ENCODE data around the gene IL23A.
"Not testable (repeated sequence)": the region's sequence is repeated elsewhere in the genome, so short reads cannot be mapped to it uniquely, and the experiment has no call there.

IL23A gene, protein sequence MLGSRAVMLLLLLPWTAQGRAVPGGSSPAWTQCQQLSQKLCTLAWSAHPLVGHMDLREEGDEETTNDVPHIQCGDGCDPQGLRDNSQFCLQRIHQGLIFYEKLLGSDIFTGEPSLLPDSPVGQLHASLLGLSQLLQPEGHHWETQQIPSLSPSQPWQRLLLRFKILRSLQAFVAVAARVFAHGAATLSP

DNA sequence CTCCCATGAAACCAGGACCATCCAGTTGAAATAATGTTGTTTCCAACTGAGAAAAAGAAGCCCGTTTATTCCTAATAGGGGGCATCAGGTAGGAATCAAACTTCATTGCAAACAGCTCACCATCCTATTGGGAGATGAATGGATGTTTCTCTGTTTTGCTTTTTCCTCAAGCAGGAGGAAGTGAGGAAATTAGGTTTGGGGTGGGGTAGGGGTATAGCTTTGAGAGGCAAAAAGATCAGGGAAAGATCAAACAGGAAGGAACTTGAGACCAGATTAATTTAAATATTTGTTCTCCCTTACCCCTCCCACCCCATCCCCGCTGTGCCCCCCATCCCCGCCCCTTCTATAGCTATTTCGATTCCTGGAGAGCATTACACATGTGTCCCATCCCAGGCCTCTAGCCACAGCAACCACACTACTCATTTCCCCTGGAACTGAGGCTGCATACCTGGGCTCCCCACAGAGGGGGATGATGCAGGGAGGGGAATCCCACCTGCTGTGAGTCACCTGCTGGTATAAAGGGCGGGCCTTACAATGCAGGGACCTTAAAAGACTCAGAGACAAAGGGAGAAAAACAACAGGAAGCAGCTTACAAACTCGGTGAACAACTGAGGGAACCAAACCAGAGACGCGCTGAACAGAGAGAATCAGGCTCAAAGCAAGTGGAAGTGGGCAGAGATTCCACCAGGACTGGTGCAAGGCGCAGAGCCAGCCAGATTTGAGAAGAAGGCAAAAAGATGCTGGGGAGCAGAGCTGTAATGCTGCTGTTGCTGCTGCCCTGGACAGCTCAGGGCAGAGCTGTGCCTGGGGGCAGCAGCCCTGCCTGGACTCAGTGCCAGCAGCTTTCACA is at the start of gene IL23A:
TSS of gene IL23A (plus strand) at position 577 of the 850 bp plus-strand sequence. CDS start at position 738, 161 bp downstream.
- DNase-seq (ENCODE audit: low read depth) = peak; percentile 68

DNA sequence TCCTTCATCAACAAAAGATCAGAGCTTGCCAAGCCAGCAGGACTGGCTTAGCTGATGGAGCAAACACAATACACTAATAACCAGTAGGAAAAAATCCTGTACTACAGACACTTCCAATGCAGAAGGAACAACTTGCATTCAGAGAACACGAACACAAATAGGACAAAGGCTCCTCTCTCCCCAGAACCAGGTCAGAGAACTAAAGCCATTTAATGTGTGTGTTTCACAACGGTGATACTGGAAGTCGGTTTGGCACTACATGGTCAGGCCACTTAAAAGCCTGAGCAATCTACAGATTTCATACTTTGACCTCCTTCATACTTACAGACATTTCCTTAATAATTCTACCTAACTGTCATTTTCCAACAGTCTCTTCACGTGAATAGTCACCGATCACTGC is 44.9 kb upstream of the IL23A start:
- no peak for DNase-seq (ENCODE audit: low read depth)

DNA sequence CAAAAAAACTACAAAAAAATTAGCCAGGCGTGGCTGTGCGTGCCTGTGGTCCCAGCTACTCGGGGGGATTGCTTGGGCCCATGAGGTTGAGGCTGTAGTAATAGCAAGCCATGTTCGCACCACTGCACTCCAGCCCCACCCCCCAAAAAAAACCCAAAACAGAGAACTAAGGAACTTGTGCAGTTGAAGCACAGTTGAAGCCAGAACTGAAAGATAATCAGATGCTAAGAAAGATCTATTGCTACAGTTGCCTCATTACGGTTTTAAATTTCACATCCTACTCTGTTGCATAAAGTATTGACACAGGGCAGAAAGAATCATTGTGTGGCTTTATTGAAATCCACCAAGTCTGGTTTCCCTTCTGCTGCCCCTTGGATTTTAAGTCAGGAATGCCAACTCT is 42.4 kb upstream of the IL23A start:
- no peak for DNase-seq (ENCODE audit: low read depth)

DNA sequence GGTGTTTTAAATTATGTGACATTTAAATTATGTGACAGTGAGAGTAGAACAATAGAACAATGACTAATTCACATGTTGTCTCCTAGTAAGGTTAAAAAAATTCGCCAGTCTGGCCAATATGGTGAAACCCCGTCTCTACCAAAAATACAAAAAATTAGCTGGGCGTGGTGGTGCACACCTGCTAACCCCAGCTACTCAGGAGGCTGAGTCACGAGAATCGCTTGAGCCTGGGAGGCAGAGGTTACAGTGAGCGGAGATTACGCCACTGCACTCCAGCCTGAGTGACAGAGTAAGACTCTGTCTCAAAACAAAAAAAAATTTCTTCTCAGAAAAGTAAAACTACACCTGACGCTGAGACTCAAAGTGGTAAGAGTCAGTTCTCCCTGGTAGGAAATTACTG is 41.3 kb upstream of the IL23A start:
- no peak for DNase-seq (ENCODE audit: low read depth)

DNA sequence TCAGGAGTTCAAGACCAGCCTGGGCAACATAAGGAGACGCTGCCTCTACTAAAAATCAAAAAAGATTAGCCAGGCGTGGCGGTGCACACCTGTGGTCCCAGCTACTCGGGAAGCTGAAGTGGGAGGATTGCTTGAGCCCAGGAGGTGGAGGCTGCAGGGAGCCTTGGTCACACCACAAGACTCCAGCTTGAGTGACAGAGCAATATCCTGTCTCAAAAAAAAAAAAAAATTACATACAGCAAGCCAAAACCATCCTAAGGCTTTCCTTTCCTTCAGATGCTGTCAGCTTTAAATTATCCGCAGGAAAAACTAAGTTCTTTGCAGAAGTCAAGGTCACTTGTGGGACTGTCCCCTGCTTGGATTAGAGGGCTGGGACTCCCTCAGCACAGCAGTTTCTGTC is 39.9 kb upstream of the IL23A start:
- DNase-seq (ENCODE audit: low read depth) = no peak

DNA sequence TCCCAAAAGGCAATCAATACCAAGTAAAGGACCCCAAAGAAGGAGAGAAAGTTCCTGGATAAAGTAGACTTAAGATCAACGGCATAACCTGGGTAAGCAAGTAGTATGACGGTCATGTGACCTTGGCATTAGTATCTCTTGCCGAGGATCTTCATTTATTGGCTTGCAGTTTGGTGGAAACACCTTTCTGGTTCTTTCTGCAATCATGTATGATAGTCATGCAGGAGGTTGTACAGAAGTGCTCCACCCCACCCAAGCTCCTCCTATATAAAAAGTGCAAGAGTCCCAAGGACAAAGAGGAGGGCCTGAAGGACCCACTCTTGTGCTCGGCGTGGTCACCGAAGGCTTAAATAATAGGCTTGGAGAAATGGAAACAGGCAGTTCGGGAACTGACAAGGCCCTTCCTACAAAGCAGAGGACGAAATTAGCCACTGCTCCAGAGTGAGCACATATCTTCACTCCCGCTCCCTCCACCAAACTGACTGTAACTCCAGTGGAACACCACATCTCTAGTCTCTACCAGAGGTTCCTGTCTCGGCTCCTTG is 39.3 kb upstream of the IL23A start:
- DNase-seq (ENCODE audit: low read depth) = no peak

DNA sequence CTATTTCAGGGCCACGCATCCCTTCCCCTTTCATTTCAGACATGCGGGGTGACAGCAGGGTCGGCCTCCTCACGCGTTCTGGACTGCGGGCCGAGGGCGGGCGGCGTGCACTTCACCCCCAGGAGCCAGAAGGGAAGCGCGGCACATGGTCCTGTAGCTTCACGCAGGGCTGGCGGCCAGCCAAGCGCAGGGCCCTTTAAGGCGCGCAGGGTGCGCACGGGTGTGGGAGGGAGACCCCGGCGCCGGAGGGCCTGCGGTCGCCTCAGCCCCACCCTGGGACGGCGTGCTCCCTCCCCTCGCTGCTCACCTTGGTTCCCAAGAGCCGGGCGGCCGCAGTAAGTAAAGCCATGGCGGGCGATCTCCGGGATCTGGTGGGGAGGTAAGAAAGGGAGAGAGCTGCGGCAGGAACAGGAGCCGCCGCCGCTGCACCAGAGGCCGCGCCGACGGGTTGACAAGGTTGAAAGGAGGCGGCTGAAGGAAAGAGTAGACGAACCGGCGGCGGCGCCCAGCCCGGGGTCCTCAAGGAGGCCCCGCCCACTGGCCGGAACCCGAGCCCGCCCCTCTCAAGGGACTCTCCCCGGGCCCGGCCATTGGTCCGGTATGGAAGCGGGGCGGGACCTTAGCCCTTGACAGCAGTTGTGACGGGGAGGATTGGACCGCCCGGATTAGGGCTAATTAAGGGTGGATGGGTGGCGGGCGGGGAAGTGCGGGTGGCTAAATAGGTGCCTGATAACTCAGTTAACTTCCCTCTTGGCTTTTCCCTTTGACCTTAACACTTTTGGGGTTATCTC is 38.6 kb upstream of the IL23A start, which contains the start of gene CS:
TSS of gene CS (minus strand) at position 478 of the 791 bp plus-strand sequence. CDS start at position 349, 129 bp downstream.
- DNase-seq (ENCODE audit: low read depth) = peak; percentile 97

DNA sequence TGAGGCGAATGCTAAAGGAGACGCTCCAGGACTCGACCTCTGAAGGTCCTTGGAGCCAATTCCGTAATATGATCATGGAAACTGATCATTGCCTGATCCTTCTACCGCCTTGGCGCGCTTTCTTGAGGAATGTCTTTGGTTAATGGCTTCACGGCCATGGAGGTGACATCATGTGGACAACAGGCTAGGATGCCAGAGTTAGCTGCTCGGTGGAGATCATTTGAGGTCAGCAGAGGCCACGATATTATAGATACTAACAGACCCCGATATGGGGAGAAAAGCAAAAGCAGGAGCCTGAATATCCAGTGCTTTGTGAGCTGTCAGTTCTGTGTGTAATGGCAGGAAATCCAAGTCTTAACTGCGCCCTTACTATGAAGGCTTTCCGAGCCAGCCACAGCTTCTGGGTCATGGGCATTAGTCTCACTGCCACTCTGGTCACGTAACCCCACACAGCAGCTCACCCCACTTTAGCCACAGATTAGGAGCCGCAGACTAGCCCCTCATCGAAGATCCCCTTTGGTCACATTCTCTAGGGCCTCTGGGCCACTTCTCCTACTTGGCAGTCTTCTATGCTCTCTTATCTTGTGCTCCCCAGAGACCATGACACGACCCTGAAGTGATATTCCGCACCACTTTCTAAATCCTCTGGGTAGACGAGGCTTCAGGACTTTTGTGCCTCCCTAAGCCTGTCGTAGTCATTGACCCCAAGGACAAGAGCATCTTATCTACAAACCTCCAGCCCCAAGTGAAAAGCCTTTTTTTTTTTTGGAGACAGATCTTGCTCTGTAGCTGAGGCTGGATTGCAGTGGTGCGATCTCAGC is 37.8 kb upstream of the IL23A start:
- no peak for DNase-seq (ENCODE audit: low read depth)

DNA sequence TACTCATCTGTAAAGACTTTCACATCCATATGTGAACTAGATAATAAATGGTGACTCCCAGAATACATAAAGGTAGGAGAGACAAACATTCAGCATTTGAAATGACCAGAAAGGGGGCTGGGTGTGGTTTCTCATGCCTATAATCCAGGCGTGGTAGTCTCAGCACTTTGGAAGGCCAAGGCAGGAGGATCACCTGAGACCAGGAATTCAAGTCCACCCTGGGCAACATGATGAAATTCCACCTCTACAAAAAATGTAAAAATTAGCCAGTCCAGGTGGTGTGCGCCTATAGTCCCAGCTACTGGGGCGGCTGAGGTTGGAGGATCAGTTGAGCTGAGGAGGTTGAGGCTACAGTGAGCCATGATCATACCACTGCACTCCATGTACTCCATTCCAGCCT is 34.4 kb upstream of the IL23A start:
- DNase-seq (ENCODE audit: low read depth) = no peak

DNA sequence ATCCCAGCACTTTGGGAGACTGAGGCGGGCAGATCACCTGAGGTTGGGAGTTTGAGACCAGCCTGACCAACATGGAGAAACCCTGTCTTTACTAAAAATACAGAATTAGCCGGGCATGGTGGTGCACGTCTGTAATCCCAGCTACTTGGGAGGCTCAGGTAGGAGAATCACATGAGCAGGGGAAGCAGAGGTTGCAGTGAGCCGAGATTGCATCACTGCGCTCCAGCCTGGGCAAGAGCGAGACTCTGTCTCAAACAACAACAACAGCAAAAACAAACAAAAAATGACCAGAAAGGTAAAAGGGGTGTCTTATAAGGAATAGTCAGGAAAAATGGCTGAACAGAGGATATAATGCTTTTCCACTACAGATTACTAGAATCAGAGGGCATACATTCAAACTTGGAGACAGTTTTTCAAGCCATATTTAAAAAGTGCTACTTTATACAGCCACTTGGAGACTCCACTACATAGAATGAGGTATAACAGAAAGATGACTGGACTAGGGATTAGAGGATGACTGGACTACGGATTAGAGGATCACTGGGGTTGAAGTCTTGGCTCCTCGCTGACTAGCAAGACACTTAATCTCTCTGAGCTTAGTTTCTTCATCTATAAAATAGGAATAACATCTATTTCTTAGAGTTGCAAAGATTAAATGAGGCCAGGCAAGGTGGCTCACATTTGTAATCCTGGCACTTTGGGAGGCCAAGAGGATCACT is 33.7 kb upstream of the IL23A start:
- DNase-seq (ENCODE audit: low read depth) = no peak

DNA sequence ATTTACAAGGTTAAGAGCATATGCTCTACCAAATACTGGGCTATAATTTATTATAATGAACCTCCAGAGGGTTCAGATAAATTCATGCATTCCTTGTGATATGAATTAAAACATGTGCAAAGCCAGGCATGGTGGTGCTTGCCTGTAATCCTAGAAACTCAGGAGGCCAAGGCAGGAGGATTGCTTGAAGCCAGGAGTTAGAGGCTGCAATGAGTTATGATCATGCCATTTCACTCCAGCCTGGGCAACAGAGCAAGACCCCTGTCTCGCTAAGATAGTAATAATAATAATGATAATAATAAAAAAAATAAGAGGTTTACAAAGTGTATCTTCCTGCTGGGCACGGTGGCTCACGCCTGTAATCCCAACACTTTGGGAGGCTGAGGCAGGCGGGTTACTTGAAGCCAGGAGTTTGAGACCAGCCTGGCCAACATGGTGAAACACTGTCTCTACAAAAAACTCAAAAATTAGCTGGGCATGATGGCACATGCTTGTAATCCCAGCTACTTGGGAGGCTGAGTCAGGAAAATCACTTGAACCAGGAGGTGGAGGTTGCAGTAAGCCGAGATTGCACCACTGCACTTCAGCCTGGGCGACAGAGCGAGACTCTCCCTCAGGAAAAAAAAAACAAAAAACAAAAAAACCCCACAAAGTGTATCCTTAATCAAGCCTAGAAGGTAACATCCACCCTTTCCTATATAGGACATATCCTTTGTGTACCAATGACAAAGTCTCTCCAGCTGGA is 31.3 kb upstream of the IL23A start:
- no peak for DNase-seq (ENCODE audit: low read depth)

DNA sequence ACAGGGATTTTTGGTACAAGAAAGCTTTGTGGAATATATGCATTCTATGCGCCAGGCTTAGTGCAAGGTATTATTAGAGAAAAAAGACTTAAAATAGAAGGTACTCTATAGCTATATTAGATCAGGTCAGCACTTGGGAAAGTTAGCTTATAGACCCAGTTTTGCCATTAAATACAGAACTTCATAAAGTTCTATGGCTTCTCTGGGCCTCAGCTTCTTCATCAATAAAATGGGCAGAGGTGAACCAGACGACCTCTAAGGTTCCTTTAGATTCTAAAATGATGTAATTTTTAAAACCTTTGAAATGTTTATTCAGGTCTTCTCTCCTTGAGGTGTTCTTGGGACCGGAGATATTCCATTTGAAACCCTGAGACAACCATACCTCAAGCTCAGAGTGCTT is 30.0 kb upstream of the IL23A start:
- no peak for DNase-seq (ENCODE audit: low read depth)

DNA sequence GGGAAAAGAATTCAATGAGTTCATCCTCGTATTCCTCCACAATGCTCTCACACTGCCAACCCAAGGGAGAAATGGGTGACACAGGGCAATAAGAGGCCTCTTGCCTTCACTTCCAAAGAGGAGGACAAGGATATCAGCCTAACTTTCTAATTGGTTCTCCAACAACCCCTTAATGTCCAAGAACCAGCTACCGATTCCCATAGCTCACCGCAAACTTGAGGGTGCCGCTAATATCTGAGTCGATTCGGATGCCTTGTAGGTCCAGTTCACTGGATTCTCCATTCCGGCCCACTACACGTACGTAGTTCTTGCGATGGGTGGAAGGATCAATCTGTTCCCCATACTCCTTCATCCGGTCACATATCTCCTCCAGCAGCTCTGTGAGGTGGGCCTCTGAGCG is 27.7 kb upstream of the IL23A start:
- no peak for DNase-seq (ENCODE audit: low read depth)

DNA sequence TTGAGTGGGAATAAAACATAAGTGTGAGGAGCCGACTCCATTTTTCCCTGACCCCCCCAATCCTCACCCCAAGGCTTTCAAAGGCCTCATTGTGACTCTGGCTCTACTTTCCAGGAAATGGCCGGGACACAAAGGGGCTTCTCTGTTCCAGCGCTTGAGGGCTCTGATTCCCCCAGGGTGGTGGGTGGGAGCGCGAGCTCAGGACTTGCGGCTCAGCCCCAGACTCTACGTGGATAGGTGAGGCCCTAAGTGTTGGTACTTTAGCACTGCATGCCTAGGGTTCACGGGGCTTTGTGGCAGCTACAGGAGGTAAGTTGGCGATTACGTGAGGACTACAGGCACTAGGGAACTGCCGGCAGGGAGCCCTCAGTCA is 23.4 kb upstream of the IL23A start:
- no peak for DNase-seq (ENCODE audit: low read depth)

DNA sequence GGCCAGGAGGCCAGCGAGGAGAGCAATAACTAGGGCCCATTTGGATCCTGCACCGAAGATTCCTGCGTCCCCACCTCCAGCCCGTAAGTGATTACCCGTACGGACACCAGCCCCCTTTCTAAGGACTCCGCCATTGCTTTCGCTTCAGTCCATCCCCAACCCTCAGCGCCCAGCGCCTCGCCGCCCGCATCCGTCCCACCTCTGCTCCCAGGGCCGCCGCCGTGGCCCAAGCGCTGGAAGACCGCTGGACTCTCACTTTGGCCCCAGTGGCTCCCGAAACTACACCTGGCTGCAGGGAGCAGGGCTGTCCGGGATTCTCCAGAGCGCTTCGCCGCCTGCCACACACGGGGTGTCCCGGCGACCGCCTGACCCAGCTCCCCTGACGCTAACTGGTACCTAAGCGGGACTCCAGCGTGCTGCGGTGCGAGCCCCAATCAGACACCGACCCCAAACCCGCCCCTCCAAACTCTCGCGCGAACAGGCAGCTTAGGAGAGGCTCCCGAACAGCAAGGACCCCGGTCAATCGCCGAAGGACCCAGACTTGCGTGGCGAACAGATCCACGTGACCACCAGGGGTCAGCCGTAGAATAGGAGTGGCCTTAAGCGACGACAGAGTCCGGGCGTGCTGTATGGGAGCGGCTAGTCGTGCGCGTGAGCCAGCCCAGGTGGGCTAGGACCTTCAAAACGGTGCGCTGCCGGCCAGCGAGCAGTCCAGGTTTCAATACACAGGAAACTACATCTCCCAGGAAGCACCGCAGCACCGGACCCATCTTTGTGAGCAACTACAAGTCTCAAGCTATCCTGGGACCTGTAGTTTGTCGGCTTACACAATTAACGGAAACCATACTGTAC is 22.8 kb upstream of the IL23A start, which contains the start of gene CNPY2:
TSS of gene CNPY2 (minus strand) at position 367 of the 852 bp plus-strand sequence. CDS start 771 bp downstream, outside the sequence.
- peak; percentile 89 for DNase-seq (ENCODE audit: low read depth)

DNA sequence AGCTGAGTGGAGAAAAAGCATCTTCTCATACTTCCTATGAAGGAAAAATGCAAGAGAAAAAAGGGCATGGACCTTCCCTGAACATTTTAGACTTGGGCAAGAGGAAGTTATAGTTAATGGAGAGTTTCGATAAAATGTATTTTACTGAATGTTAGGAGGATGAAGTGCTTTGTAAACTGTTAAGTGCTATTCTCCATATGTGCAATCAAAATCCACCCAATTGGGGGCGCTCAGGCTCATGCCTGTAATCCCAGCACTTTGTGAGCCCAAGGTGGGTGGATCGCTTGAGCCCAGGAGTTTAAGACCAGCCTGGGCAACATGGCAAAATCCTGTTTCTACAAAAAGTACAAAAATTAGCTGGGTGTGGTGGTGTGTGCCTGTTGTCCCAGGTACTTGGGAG is 21.0 kb upstream of the IL23A start:
- DNase-seq (ENCODE audit: low read depth) = no peak

DNA sequence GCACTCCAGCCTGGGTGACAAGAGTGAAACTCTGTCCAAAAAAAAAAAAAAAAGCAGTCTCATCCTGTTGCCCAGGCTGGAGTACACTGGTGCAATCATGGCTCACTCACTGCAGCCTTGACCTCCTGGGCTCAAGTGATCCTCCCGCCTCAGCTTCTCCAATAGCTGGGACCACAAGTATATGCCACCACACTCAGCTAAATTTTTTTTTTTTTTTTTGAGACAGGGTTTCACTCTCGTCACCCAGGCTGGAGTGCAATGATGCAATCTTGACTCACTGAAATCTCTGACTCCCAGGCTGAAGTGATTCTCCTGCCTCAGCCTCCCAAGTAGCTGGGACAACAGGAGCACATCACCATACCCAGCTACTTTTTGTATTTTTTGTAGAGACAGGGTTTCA is 17.7 kb upstream of the IL23A start:
- no peak for DNase-seq (ENCODE audit: low read depth)

DNA sequence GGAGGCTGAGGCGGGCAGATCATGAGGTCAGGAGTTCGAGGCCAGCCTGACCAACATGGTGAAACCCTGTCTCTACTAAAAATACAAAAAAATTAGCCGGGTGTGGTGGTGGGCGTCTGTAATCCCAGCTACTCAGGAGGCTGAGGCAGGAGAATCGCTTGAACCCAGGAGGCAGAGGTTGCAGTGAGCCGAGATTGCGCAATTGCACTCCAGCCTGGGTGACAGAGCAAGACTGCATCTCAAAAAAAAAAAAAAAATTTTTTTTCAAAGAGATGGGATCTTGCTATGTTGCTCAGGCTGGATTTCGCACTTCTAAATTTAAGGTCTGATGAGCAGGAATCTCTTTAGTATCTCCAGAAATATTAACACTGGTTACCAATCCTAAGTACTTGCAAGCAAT is 17.1 kb upstream of the IL23A start:
- DNase-seq (ENCODE audit: low read depth) = not testable (repeated sequence)

DNA sequence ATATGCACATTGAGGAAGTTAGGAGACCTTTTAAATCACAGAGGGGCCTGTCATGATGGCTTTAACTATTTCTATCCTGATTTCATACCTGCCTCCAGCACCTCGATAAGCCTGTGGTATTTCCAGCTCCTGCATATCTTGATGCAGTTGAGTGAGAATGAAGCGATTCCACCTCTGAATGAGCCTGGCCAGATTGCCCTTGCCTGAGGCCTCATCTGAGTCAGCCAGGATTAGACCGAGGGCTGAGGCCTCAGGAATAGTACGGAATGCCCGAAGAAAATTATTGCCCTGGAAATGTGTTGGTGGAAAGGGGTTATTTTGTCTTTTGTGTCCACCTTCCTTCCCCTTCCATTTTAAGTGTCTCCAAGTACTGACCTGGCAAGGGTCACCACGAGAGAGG is 14.5 kb upstream of the IL23A start:
- no peak for DNase-seq (ENCODE audit: low read depth)
